NCI-H2081 treated with DMSO at 0.1 percent for 48 hours (cell line): Measurements from ENCODE around the gene SH3PXD2A.

Experiments
- DNase-seq: peaks from one replicate; lab custom pipeline; 2025; lab: John Stamatoyannopoulos, UW

Gene SH3PXD2A

DNA sequence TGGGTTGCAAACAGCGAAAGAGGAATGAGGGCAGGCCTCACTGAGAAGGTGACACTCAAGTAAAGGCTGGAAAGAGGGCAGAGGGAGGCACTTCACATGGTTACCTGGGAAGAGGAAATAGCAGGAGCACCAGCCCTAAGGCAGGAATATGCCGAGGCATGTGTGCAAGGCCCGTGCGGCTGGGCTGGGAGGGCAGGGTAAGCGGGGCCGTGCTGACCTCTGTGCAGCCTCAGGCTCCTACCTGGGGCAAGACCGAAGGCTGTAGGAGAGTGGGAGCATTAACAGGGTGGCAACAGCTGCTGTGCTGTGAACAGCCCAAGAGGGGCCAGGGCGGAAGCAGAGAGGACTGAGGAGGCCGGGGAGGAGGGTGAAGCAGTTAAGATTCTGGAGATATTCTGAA, 24.0 kb upstream of the SH3PXD2A start:
- no peak for DNase-seq

DNA sequence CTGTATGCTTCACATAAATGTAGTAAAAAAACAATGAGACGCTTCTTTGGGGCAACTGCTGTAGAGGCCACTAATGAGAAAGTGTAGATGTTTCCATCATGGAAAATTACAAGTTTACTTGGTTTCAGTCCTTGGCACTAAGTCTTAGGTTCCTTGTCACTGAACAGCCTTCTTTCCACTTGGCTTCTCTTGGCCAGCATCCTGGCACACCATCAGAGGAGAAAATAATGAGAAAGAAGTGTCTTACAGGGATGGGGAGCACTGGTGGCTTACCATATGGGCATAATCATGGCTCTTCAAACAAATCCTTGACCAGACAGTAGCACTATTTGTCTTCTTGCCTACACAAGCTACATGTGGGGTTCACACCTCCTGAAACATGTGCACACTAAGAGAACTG, 22.5 kb upstream of the SH3PXD2A start:
- DNase-seq: no peak

DNA sequence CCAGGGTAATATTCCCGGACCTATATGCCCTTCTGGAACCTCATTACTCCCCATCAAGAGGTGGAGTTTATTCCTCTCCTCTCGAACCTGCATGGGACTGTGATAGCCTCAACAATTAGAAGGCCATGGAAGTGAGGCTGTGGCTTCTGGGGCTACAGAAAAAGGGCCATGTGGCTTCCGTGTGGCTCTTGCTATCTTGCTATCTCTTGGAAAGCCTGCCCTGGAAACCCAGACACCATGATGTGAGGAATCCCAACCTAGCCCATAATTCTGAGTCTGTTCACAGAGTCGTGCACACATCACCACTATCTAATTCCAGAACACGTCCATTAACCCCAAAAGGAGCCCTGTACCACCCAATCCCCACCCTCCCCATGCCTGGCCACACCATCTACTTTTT, 20.8 kb upstream of the SH3PXD2A start:
- no peak for DNase-seq

DNA sequence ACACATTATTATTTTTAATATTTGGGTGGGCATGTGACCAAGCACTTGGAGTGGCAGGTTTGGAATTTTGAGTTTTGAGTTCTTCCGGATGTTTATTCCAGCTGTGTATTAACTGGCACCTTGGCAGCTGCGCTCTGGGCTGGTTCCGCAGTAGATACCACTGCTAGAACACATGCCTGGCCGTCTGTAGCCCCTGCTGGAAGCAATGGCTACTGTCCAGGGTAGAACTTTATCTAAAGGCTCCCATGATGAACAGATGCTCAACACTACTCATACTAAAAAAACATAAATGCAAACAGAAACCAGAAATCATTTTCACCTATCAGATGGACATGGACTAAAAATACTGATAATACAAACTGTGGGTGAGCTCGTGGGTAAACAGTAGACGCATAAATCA, 19.4 kb upstream of the SH3PXD2A start:
- no peak for DNase-seq

DNA sequence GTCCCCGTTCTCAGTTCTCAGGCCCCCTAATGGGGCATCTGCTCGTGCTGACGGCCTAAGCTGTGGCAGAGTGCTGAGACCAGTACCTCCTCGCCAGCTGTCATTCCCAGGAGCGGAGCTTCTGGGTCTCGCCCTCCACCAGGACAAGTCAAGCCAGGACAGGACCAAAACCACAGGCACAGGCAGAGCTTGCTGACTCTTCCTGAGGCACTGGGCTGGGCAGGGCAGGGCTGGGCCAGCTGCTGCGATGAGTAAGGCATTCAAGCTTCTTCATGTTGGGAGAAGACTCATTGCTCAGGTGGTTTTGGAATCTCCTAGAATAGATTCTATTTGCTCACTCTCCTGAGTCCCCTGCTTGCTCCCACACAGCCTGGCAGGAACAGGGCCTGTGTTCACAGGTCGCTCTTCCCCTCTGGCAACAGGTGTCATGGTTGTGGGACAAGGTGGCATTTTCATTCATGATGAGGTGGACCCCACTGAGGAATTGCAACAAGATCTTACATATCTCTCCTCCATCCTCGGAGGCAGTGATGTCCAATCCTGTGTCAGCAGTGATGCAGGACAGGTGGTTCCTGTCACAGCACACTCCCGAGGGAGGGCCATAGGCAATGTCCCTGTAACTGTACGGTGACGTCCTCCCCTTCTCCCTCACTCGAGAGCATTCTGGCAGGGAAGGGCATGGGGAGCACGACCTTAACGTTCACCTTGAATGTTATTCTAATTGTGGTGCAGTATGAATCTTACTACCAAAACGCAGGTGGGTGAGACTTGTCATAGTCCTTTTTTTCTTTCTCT, 17.0 kb upstream of the SH3PXD2A start:
- no peak for DNase-seq

DNA sequence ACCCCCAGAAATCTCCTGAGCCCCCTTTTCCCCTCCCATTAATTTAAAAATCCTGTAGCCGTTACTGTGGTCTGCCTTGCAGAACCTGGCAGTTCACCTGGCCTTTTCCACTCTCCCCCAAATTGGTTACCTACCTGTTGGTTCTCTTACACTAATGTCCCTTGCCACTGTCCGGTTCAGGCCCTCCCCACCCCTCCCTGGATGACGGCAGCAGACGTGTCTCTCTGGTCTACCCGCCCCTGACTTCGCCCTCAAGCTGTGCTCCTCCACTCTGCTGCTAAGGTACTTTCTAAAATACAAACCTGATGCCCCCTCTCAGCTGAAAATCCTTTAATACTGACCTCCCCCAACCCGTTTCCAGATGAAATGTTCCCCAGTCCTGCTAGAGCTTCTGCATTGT, 15.6 kb upstream of the SH3PXD2A start:
- no peak for DNase-seq

DNA sequence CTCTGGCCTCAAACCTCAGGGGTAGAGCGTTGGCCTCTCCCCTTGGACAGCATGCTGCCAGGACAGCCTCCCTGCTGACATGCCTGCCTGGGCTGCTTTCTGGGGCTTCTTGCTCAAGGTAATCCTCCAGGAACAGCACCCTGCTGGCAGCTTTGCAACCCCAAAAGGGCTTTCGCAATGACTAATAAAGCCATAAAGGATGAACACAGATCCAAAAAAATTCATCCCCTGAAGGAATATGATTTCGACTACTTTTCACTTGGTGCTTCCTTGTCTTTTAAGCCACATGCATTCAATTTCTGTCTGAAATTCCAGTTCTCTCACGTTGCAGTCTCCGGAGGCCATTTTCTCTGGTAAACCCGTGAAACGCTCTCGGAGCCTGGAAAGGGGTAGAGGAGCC, 15.1 kb upstream of the SH3PXD2A start:
- no peak for DNase-seq

DNA sequence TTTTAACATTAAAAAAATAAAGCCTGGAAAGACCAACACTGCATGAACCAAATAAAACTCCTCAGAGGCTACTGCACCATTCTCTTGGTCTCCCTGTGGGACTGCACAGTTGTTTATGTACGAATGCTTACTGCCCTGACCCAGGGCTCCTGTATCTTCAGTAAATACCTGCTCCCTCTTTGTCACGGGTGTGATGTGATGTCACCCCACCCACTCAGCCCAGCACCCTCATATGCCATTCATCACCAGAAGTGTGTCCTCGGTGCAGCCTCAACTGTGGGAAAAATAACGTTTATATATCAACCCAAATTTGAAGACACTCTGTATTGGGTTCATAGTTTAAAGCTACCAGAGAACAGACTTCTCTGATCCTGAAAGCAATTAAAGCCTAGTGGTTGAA, 14.0 kb upstream of the SH3PXD2A start:
- no peak for DNase-seq

DNA sequence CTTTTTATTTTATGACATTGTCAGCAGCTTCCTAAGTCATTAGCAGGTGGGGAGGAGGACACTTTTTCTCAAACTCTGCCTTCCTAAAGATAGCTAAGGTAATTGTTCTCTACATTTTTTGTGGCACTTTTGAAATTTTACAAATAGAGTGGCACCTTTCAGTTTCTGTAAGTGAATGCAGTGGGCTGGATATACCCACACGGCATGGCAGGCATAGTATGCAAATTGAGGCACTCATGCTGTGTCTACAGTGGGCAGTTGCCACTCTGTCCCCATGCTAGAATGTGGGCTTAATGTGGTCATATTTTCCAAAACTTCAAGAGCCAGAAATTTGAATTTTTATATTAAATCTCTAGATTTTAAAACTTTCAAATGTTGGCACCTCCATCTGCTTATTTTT, 12.8 kb upstream of the SH3PXD2A start:
- no peak for DNase-seq

DNA sequence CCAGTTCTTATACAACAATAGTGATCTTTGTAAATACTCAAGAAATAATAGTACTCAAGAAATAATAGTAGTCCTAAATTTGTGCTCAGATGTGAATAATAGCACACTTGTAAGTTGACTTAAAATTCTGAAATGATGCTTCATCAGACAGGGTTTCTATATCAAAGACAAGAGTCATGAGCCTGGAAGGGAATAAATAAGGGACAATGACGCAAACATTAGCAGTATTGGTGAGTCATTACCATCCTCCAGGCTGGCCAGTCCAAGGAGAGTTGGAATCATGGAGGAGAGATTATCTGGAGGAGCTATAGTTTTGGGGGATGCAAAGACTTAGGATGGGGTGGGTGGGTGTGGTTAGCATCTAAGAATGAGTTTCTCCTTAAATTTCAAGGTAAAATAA, 6.1 kb upstream of the SH3PXD2A start:
- no peak for DNase-seq

DNA sequence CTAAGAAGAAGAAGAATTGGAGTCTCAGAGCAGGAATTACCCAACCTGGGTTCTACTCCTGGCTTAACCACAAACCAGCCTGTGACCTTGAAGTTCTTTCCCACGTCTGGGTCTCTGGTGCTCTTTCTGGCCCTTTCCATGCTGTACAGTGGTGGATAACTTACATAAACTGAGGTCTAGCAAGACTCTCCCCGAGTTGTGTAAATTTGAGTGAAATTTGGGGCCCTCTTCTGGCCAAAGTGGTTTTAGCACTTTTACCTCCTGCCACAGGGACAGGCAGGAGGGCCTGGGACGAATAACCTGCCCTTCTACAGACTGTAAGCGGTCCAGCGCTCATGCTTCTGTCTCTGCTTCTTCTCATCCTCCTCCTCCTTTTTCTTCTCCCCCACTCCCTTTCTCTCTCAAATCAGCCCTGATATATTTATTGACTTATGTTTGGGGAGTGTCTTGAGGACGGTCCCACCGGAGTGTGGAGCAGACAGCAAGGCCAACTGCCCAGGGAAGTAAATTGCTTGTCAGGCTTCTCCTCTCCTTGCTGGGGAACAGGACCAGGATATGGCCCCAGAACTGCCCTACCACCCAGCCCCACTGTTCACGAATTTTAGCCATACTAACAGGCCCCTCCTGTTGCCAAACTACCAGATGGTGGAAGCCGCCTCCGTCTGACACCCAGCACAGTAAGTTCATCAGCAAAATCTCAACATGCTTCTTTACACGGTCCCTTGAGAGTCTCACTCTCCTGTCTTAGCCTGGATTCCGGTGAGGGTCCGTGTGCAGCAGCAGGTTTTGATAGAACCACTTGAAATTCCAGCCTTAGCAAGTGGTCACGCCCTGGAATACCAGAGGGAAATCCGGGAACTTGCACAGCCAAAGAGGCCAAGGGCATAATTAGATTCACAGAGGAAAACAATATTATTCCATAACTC, 4.0 kb upstream of the SH3PXD2A start:
- DNase-seq: no peak

DNA sequence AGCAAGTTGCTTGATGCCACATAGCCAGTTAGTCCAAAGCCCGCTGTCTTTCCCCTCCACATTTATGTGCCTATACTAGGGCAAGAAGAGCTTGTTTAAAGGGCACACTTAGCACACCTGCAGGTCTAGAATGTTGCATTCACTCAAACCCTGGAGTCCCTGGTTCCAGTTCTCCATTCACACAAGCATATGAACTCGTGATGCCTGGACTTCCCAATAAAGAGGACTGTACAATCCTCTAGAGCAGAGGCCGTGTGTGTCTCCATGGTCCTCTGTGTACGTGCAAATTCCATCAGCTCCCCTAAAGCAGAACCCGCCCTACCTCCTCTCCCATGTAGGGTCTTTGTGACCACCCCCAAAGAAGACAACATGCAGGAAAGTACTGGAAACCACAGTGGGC, 3.0 kb upstream of the SH3PXD2A start:
- DNase-seq: no peak

DNA sequence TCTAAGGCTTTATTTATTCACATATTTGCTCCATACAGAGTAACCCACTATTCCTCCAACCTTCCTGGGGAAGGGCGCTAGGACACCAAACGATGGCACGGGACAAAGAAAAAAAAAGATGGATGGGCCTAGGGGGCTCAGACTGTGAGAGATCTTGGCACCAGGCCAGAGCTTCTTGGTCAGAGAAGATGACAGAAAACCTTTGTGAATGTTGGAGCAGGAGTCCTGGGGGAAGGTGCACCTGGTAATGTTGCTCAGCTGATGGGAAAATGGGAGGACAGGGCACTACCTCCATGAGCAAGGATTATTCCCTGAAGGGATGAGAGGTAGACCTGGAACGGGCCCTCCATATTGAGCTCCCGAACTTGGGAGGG, 1.4 kb upstream of the SH3PXD2A start:
- DNase-seq: no peak

DNA sequence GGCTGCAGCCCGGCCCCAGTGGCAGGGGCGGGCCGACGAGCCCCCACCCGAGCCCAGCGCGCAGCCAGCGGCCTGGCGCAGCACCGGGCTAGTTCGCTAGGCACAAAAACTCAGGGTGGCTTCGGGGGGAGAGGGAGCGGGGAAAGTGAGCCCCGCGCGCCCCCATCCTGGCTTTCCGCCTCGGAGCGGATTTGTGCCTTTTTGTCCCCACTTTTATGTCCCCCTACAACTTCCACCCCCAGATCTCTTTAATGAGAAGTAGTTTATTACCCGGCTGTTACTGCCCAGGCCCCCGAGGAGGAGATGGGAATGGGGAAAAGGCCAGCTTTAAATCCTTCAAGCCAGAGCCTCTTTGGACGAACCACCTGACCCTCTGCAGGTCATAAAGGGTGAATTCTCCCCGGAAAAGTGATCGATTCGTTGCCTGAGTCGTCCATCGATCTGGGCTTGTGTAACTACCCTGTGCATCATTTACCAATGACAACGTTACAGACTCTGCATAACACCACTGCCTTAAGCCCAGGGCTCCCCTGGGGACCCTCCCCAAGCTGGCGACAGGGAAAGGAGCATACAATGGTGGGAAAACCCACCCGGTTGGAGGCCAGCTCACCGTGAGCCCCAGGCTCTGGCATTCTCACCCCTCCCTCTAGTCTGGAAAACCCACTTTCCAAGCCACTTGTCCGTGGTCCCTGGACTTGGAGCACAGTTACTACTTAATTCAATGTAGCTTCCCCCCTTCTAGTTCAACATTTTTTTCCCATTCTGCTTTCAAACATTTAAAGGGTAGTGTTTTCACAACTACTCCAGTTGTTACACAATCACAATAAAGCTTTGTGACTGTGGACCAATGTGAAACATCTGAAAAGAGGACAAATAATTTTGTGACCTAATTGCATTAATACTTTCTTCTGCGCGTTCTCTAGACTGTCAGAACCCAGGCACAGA, 748 bp upstream of the SH3PXD2A start:
- no peak for DNase-seq

DNA sequence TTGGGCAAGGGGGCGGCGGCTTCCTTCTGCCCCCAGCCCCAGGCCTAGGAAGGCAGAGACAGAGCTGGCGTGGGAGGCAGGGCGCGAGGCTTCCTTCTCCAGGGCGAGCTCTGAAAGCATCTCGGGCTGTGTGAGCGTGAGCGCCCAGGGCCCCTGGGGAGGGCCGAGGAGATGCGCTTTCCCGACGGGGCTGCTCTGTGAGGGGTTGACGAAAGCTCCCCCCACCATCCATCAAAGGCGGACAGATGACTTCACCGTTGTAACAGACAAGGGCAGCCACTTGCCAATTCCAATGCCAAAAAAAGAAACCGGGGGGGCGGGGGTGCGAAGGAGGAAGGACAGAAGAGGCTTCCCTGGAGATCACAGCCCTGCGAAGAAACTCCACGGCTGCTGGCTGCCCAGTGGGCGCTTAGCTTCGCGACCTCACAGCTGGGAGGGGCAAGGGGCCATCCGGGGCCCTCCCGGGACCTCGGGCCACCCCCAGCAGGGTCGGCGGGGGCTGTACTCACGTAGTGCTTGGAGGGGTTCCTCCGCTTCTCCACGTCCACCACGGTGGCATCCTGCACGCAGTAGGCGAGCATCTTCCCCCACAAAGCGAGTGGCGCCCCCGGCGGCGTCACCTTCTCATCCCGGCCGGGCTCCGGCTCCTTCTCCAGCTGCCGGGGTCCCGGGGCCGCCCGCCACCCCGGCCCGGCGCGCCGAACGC, 537 bp downstream of the SH3PXD2A start:
- no peak for DNase-seq

DNA sequence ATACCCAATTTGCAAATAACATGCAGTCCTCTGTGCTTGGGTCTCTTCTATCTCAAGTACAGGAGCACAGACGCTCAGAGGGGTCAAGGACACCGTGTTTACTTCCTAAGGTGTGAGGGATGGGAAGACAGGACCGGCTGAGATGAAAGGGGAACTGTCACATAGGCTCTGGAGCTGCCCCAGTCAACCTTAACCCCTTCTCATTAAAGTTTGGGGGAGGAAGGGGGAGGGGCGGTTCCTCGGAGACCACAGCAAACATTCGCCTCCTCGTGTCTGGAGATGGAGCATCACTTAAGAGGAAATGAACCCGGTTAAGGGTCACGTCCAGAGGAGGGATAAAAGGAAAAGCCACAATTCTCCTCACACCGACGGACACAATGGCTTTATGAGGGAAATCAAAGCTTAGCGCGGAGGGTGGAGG, 1.1 kb downstream of the SH3PXD2A start:
- DNase-seq: no peak

DNA sequence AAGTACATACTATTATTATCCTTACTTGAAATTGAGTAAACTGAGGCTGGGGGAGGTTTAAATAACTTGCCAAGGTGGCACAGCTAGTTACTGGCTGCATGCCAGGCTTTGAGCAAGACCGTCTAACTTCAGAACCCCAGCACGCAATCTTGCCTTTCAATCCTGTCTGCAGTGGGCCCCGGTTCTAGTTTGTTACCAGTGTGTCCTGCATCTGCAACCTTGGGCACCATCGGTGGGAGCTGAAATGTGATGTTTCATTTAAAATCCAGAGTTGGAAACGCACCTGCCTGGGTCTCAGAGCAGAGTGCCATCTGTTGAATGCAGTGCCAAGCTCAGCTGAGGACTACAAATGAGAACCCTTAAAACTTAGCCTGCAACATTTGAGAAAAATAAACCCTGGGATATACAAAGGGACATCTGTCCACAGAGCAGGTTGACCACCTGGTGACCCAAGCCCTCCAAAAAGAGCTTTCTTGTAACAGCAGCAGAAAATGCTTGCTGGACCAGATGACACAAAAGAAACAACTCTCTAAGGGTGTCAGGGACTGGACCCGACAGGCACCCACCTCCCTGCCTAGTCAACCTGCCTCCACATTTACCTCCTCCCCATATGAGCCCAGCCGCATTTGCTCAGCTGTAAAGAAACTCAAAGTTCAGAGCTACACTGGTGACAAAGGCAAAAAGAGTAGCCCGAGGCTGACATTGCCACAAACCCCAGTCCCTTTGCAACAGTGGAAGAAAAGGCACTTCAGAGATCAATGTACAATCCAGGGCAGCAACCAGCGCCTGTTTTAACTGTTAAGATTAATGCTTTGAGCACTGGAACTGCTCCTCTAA, 1.7 kb downstream of the SH3PXD2A start:
- DNase-seq: no peak

DNA sequence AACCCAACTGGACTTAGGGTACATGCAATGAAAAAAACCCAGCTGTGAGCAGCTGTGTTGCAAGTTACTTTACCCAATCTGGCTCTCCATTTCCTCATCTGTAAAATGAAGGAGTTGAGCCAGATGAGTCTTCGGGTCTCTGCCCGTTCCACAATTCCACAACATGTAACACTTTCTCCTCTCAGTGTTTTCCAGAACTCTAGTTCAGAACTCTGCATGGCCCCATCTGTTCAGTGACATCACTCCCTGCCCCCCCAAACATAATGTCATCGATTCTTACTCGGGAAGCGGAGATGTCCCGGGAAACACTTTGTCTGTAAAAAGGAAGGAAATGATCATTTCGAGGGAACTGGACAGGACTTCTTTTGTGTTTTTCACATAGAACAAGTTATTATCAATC, 2.5 kb downstream of the SH3PXD2A start:
- no peak for DNase-seq

DNA sequence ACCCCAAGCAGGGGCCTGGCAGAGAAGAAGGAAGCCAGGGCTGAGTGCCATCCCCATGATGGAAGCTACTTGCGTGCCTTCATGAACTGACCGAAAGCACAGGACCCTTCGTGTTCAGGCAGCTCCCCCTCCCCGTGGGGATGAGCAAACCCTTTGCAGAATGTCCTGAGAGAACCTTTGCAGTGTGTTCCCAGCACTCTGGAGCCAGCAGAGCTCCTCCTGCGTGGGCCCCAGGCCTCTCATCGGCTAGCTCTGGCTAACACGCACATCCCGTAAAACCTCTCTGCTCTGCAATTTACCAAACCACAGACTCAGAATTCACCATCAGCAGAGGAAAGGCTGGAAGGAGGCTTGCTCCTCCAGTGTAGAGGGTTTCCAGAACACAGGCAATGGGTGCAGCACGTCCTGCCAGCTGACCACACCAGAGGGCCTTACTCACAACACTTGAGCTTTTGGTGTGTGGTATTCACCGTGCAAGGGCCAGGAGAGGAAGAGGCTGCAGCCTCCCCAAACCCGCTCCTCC, 3.1 kb downstream of the SH3PXD2A start:
- DNase-seq: no peak

DNA sequence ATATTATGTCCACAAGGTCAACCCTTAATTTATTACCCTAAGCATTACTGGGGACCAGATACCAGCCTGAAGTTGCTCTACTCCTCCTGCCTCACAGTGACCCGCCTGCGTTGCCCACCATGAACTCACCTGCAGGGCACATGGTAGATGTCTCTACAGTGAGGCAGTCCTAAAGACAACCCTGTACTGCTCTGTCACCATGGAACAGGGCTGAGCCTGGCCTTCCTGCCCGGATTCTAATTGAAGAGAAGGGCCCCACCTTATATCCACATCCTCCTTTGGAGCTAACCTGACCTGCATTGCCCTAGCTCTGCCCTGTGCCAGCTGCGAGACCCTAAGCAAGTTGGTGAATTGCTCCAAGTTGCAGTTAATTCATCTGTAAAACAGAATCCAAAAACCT, 4.1 kb downstream of the SH3PXD2A start:
- DNase-seq: no peak

DNA sequence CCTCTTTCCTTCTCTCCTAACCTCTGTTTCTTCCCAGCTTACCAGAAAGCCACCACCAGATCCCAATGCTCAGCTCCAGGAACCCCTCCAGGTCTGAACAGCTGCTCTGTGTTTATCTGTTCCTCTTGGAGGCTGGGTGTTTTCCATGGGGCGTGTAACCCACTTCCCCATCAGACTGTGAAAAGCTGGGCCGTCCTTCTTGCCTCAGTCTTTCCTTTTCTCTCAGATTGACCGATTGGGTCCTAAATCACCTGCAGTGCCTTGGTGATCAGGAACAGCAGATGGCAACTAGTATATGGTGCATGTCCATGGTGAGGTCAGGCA, 4.8 kb downstream of the SH3PXD2A start:
- DNase-seq: no peak
